Activated CD4-positive, alpha-beta T cell treated with anti-CD3 and anti-CD28 coated beads, Interleukin-2, amount 50 U/mL, for 4 hours (primary cell): ENCODE results near the gene HLA-DPA1.

Experiments
- DNase-seq, 2 experiments: peaks; one replicate each; pipeline ENCODE4 v3.0.0-alpha.2; 2020

The HLA-DPA1 gene

DNA sequence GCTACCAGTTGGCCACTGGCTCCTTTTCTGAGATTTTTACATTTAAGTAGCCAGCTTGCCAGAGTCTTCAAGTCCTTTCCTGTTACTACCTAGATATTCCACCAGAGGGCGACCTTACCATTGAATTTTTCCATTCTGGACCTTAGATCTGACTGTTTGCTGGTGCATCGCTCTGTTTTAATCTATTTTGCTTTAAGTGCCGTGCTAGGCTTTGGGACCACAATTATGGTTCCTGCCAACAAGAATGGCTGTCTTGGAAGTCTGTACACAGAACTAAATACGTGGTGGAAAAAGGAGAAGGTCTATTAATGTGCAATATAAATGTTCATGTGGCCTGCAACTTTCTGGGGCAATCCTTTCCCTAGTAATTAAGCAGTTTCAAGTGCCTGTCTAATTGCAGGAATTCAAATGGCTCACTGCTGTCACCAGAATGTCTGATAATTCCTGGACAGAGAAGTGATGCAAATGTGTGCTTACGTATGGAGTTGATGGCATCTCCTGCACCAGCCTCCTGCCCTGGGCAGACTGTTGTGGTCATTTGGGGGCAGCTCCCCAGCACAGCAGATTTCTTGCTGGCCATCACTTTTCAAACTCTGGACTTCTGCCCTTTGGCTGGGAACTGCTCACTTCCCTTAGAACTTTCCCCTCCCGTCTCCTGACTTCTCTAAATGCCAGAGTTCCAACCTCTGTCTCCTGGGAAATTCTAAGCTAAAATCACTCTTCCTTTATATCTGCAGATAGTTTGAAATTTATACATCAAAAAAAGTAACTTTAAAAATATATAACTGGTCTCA lies 58.4 kb downstream of the HLA-DPA1 start:
- DNase-seq: peak; percentile 19 to 24
